GM12878 (cell line): ENCODE results near the gene CTSD. TPM values are rescaled to one million over a fixed set of nuclear protein-coding genes. Genes with fewer than 3 reads are reported as not detected.

Experiments
- ATAC-seq: fragments of 200-7000 bp; cut with Tn5 transposase; 3 replicates; pipeline ENCODE4 v1.9.1; 2020; ENCODE audit warnings: mild to moderate bottlenecking, moderate library complexity
- BruUV-seq: library from RNA; stranded (reverse); fragments of 400-500 nt; replicated peaks from 2 replicates; lab custom pipeline; 2021; lab: Mats Ljungman, UMichigan
- CTCF ChIA-PET: fragments of 300-600 bp; sonication (Branson Sonifier 250); formaldehyde crosslinking; extraction: SDS; loops from one replicate; lab custom pipeline; 2021; ENCODE audit warnings: inconsistent platforms; lab: Yijun Ruan, JAX
- POLR2A ChIA-PET: fragments of 350-600 bp; formaldehyde crosslinking; extraction: SDS; loops from one replicate; lab custom pipeline; 2021; ENCODE audit warnings: inconsistent platforms; lab: Charles Lee
- RAD21 ChIA-PET: fragments of 300-600 bp; sonication (Branson Sonifier 250); formaldehyde crosslinking; loops from one replicate; lab custom pipeline; 2023; ENCODE audit warnings: antibody characterized with exemption; ENCODE audit not compliant: unreplicated experiment; lab: Charles Lee
- SMC1A ChIA-PET: fragments of 300-600 bp; sonication (Branson Sonifier 250); formaldehyde crosslinking; loops from one replicate; lab custom pipeline; 2023; ENCODE audit not compliant: unreplicated experiment, uncharacterized antibody; lab: Charles Lee
- DNase-seq: peaks from one replicate; pipeline ENCODE4 v3.0.0-alpha.2; 2011; ENCODE audit warnings: low read depth, low spot score
- FAIRE-seq: peaks from 3 replicates; lab custom pipeline; 2011; peaks lifted over from hg19 to GRCh38; lab: Jason Lieb, UNC
- H2AFZ ChIP-seq: 2 replicates; pipeline ENCODE4 v1.6.0; 2011; ENCODE audit warnings: low read depth, low read length, control low read depth; ENCODE audit not compliant: control insufficient read depth
- H3K27ac ChIP-seq: 2 replicates; pipeline ENCODE4 v1.5.1; 2011; ENCODE audit warnings: control low read depth; ENCODE audit not compliant: control insufficient read depth, insufficient read depth
- H3K27me3 ChIP-seq, 2 experiments: replicated peaks in 1 of 2; 2 replicates each; pipeline versions ENCODE4 v1.6.0 to v1.6.1; 2011; ENCODE audit warnings: low read length in 1 of 2; ENCODE audit not compliant: control insufficient read depth in 2 of 2, insufficient read depth in 2 of 2
- H3K36me3 ChIP-seq, 2 experiments: 2 replicates each; pipeline ENCODE4 v1.5.1; 2011; ENCODE audit warnings: low read length in 1 of 2; ENCODE audit not compliant: control insufficient read depth in 2 of 2, insufficient read depth in 2 of 2
- H3K4me1 ChIP-seq: 2 replicates; pipeline ENCODE4 v1.6.1; 2011; ENCODE audit warnings: mild to moderate bottlenecking, low read length, moderate library complexity, mixed read lengths; ENCODE audit not compliant: control insufficient read depth, insufficient read depth
- H3K4me2 ChIP-seq: 2 replicates; pipeline ENCODE4 v1.6.0; 2011; ENCODE audit warnings: control low read depth; ENCODE audit not compliant: control insufficient read depth, insufficient read depth
- H3K4me3 ChIP-seq: fragments of 200-600 bp; sonication (generic); 2 replicates; pipeline ENCODE4 v1.5.1; 2016
- H3K79me2 ChIP-seq: 2 replicates; pipeline ENCODE4 v1.6.0; 2011; ENCODE audit warnings: low read length; ENCODE audit not compliant: control insufficient read depth, insufficient read depth
- H3K9ac ChIP-seq: 2 replicates; pipeline ENCODE4 v1.8.0; 2011; ENCODE audit warnings: low read length, control low read depth, mixed read lengths; ENCODE audit not compliant: control insufficient read depth, insufficient read depth
- H3K9me3 ChIP-seq: replicated peaks from 3 replicates; pipeline ENCODE4 v1.5.1; 2011; ENCODE audit warnings: mild to moderate bottlenecking, low read length; ENCODE audit not compliant: control insufficient read depth, insufficient read depth
- H4K20me1 ChIP-seq: 2 replicates; pipeline ENCODE4 v1.6.0; 2011; ENCODE audit not compliant: control insufficient read depth, insufficient read depth
- BACH1 ChIP-seq: fragments of 450-650 bp; IDR thresholded peaks from 2 replicates; pipeline ENCODE4 v1.6.1; 2017; ENCODE audit warnings: mild to moderate bottlenecking, borderline replicate concordance
- BRCA1 ChIP-seq: IDR thresholded peaks from 2 replicates; pipeline ENCODE4 v1.6.1; 2011; ENCODE audit warnings: low read depth, low read length, improper control_type of control experiment
- EED ChIP-seq: sonication (generic); IDR thresholded peaks from 2 replicates; pipeline ENCODE4 v1.6.1; 2016; ENCODE audit warnings: antibody characterized with exemption, low read depth
- EP300 ChIP-seq, 2 experiments: fragments of 150-350 bp in 1 of 2; IDR thresholded peaks; 2 replicates each; pipeline ENCODE4 v1.6.1; 2011 to 2012; ENCODE audit warnings: low read depth in 2 of 2, low read length in 2 of 2, borderline replicate concordance in 1 of 2, improper control_type of control experiment in 1 of 2, inconsistent platforms in 1 of 2; ENCODE audit not compliant: control insufficient read depth in 1 of 2
- FOS ChIP-seq: IDR thresholded peaks from 3 replicates; pipeline ENCODE4 v1.6.1; 2011; ENCODE audit warnings: borderline replicate concordance; ENCODE audit not compliant: insufficient read length; ENCODE audit errors: extremely low read depth
- IRF4 ChIP-seq: IDR thresholded peaks from 2 replicates; pipeline ENCODE4 v1.6.1; 2011; ENCODE audit warnings: low read depth, low read length
- MYC ChIP-seq: IDR thresholded peaks from 2 replicates; pipeline ENCODE4 v1.6.1; 2011; ENCODE audit warnings: mild to moderate bottlenecking, low read length, moderate library complexity, inconsistent platforms; ENCODE audit not compliant: insufficient read depth, insufficient replicate concordance, insufficient read length, severe bottlenecking
- NFXL1 ChIP-seq: fragments of 450-650 bp; IDR thresholded peaks from 2 replicates; pipeline ENCODE4 v1.6.1; 2017; ENCODE audit warnings: antibody characterized with exemption, mild to moderate bottlenecking, borderline replicate concordance
- PAX5 ChIP-seq: IDR thresholded peaks from 2 replicates; pipeline ENCODE4 v1.6.1; 2011; ENCODE audit warnings: low read depth, low read length, borderline replicate concordance
- POU2F2 ChIP-seq: IDR thresholded peaks from 3 replicates; pipeline ENCODE4 v1.6.1; 2011; ENCODE audit warnings: low read depth, mild to moderate bottlenecking, low read length, borderline replicate concordance
- STAT1 ChIP-seq: fragments of 450-650 bp; conservative IDR thresholded peaks from 2 replicates; pipeline ENCODE4 v1.6.1; 2014; ENCODE audit warnings: antibody characterized with exemption, mild to moderate bottlenecking
- WGBS: methylation state at CpG from one replicate; pipeline ENCODE4 v1.1.6; 2016; ENCODE audit warnings: low lambda C conversion rate; ENCODE audit not compliant: insufficient replicate concordance, insufficient coverage; ENCODE audit errors: missing lambda C conversion rate; 5-methylcytosine and 5-hydroxymethylcytosine counted together
- in situ Hi-C: fragments of 300-500 bp; cut with MboI; formaldehyde crosslinking; loops from 9 replicates; pipeline ENCODE4 v1.14.3; 2018; ENCODE audit warnings: mixed read lengths
- intact Hi-C: fragments of 100-400 bp; cut with micrococcal nuclease; formaldehyde crosslinking; loops from one replicate; pipeline ENCODE4 v1.14.2; 2022; ENCODE audit not compliant: unreplicated experiment
- polyA plus RNA-seq, 11 experiments: library from polyadenylated mRNA; depleted of rRNA in 4 of 11; unstranded in 6 of 11; stranded (reverse) in 5 of 11; fragments of >200 nt; fragmentation: Nextera tagmentation in 4 of 11; fragmentation: Illumina TruSeq in 1 of 11; extraction: Ambion mirVana in 4 of 11; extraction: Trizol in 1 of 11; gene quantifications; 1 replicate in 1 of 11; 2 replicates in 10 of 11; pipeline versions ENCODE4 v1.2.1 to v1.2.3, GENCODE V29; 2011 to 2016; ENCODE audit warnings: inconsistent platforms in 2 of 11, missing spikeins in 2 of 11, low read depth in 1 of 11
- total RNA-seq, 4 experiments: library from RNA; depleted of rRNA in 3 of 4; stranded (reverse); fragments of >200 nt in 3 of 4; fragmentation: Illumina TruSeq in 1 of 4; extraction: Trizol in 1 of 4; gene quantifications; 2 replicates each; pipeline versions ENCODE4 v1.2.1 to v1.2.3, GENCODE V29; 2013 to 2021
- TF ChIP-seq, protein P1 (sequence below): fragments of 450-650 bp; IDR thresholded peaks from 2 replicates; pipeline ENCODE4 v1.6.1; 2014; ENCODE audit warnings: mild to moderate bottlenecking
- TF ChIP-seq, protein P2 (sequence below): IDR thresholded peaks from 2 replicates; pipeline ENCODE4 v1.6.1; 2012; ENCODE audit warnings: improper control_type of control experiment, low read depth, low read length; ENCODE audit not compliant: insufficient replicate concordance
- TF ChIP-seq, protein P3 (sequence below): fragments of 450-650 bp; IDR thresholded peaks from 2 replicates; pipeline ENCODE4 v1.6.1; 2017; ENCODE audit warnings: mild to moderate bottlenecking, moderate library complexity

CTSD gene
- total and polyA plus RNA-seq, 10 of the 15 experiments (the other 5 are each of a cell fraction or from before 2014, with no cell fraction given): 0.42 to 54.6 (median 25.0) TPM

DNA sequence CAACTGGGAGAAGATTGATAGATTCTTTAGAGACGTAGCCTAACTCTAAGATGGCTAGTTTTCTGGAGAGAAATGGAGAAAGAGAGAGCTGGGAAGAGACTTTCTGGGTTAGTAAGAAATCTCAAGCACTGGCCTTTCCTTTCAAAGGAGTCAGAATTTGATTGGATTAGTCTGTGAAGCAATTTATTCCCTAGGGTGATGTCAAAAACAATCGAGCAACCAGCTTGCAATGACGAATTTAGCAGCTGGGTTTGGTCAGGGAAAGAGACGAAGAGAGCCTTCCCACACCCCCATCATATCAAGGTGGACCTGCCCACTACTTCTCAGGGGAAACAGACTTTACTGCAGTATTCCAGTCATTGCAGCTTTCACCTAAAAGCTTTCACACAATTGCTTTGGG, 56.0 kb downstream of the CTSD start:
- Histone ChIP-seq H2AFZ (no peak overlapping the region), H3K9me3 (no peaks in the 10 kb centered on the region; the same call in 2 of the 3 replicates), H3K9ac (no peak overlapping the region), H3K27me3 (peaks cover 0 to 2% of the 10 kb centered on the region in 2 experiments; a peak in 1 of 4 replicates), H4K20me1 (no peaks in the 10 kb centered on the region), H3K4me1 (peaks cover 14% of the 10 kb centered on the region), H3K4me2 (no peak overlapping the region), H3K4me3 (no peak overlapping the region), H3K27ac (no peak overlapping the region), H3K36me3 (no peaks in the 10 kb centered on the region), H3K79me2 (no peaks in the 10 kb centered on the region)
- in situ Hi-C loops (no loop called here), intact Hi-C loops (no loop called here)
- ChIA-PET RAD21 (interaction anchor here (1.3 kb wide), 1 partner anchor 55 kb away, joined by 3 read pairs; no protein-coding TSS in a partner anchor), CTCF (interaction anchor here (0.7 to 2.5 kb wide), 8 partner anchors 11 to 444 kb away, joined by 3 to 19 read pairs (median 4); partner anchors contain the start of gene KRTAP5-6), SMC1A (interaction anchor here (0.8 to 1.2 kb wide), 2 partner anchors 14 to 125 kb away, joined by 3 to 4 read pairs; no protein-coding TSS in a partner anchor), POLR2A (no interaction called here)
- 32% methylated on average over 4 of the region's 4 CpGs for WGBS
- DNase-seq (no peak), FAIRE-seq (no peak), ATAC-seq (no peak)
- BruUV-seq: no TSS peak
- TF ChIP-seq EP300 (IDR thresholded peaks at IDR 0.05; ENCODE audit: borderline replicate concordance in 1 of 2, control insufficient read depth in 1 of 2, low read depth in 2 of 2, low read length in 2 of 2) (no peak), BACH1 (no peak), IRF4 (no peak), PAX5 (no peak), MYC (no peak), EED (no peak), STAT1 (no peak), POU2F2 (no peak), BRCA1 (no peak), FOS (no peak), NFXL1 (no peak)
- TF ChIP-seq, protein P1, sequence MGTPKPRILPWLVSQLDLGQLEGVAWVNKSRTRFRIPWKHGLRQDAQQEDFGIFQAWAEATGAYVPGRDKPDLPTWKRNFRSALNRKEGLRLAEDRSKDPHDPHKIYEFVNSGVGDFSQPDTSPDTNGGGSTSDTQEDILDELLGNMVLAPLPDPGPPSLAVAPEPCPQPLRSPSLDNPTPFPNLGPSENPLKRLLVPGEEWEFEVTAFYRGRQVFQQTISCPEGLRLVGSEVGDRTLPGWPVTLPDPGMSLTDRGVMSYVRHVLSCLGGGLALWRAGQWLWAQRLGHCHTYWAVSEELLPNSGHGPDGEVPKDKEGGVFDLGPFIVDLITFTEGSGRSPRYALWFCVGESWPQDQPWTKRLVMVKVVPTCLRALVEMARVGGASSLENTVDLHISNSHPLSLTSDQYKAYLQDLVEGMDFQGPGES: no peak
- TF ChIP-seq, protein P2, sequence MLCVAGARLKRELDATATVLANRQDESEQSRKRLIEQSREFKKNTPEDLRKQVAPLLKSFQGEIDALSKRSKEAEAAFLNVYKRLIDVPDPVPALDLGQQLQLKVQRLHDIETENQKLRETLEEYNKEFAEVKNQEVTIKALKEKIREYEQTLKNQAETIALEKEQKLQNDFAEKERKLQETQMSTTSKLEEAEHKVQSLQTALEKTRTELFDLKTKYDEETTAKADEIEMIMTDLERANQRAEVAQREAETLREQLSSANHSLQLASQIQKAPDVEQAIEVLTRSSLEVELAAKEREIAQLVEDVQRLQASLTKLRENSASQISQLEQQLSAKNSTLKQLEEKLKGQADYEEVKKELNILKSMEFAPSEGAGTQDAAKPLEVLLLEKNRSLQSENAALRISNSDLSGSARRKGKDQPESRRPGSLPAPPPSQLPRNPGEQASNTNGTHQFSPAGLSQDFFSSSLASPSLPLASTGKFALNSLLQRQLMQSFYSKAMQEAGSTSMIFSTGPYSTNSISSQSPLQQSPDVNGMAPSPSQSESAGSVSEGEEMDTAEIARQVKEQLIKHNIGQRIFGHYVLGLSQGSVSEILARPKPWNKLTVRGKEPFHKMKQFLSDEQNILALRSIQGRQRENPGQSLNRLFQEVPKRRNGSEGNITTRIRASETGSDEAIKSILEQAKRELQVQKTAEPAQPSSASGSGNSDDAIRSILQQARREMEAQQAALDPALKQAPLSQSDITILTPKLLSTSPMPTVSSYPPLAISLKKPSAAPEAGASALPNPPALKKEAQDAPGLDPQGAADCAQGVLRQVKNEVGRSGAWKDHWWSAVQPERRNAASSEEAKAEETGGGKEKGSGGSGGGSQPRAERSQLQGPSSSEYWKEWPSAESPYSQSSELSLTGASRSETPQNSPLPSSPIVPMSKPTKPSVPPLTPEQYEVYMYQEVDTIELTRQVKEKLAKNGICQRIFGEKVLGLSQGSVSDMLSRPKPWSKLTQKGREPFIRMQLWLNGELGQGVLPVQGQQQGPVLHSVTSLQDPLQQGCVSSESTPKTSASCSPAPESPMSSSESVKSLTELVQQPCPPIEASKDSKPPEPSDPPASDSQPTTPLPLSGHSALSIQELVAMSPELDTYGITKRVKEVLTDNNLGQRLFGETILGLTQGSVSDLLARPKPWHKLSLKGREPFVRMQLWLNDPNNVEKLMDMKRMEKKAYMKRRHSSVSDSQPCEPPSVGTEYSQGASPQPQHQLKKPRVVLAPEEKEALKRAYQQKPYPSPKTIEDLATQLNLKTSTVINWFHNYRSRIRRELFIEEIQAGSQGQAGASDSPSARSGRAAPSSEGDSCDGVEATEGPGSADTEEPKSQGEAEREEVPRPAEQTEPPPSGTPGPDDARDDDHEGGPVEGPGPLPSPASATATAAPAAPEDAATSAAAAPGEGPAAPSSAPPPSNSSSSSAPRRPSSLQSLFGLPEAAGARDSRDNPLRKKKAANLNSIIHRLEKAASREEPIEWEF: no peak
- TF ChIP-seq, protein P3, sequence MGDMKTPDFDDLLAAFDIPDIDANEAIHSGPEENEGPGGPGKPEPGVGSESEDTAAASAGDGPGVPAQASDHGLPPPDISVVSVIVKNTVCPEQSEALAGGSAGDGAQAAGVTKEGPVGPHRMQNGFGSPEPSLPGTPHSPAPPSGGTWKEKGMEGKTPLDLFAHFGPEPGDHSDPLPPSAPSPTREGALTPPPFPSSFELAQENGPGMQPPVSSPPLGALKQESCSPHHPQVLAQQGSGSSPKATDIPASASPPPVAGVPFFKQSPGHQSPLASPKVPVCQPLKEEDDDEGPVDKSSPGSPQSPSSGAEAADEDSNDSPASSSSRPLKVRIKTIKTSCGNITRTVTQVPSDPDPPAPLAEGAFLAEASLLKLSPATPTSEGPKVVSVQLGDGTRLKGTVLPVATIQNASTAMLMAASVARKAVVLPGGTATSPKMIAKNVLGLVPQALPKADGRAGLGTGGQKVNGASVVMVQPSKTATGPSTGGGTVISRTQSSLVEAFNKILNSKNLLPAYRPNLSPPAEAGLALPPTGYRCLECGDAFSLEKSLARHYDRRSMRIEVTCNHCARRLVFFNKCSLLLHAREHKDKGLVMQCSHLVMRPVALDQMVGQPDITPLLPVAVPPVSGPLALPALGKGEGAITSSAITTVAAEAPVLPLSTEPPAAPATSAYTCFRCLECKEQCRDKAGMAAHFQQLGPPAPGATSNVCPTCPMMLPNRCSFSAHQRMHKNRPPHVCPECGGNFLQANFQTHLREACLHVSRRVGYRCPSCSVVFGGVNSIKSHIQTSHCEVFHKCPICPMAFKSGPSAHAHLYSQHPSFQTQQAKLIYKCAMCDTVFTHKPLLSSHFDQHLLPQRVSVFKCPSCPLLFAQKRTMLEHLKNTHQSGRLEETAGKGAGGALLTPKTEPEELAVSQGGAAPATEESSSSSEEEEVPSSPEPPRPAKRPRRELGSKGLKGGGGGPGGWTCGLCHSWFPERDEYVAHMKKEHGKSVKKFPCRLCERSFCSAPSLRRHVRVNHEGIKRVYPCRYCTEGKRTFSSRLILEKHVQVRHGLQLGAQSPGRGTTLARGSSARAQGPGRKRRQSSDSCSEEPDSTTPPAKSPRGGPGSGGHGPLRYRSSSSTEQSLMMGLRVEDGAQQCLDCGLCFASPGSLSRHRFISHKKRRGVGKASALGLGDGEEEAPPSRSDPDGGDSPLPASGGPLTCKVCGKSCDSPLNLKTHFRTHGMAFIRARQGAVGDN: no peak
